Suprapubic skin (tissue), 4 donors: ENCODE results near the gene FUZ.

Experiments used
- CTCF ChIP-seq, 2 donors: fragments of 200-600 bp in 1 of 2; fragments of 450-650 bp in 1 of 2; sonication (generic) in 1 of 2; IDR thresholded peaks; one replicate each; pipeline ENCODE4 v1.5.1; 2016 to 2019; ENCODE audit warnings: antibody characterized with exemption in 2 of 2, mild to moderate bottlenecking in 1 of 2, moderate library complexity in 1 of 2
- EP300 ChIP-seq: sonication (generic); formaldehyde crosslinking; IDR thresholded peaks from one replicate; pipeline ENCODE4 v1.6.1; 2017; ENCODE audit warnings: antibody characterized with exemption
- POLR2A ChIP-seq, 2 donors: fragments of 450-650 bp; IDR thresholded peaks; one replicate each; pipeline ENCODE4 v1.6.1; 2017; ENCODE audit warnings: antibody characterized with exemption in 2 of 2, mild to moderate bottlenecking in 2 of 2, moderate library complexity in 2 of 2
- POLR2AphosphoS5 ChIP-seq, 3 donors: sonication (generic); formaldehyde crosslinking; IDR thresholded peaks; one replicate each; pipeline ENCODE4 v1.6.1; 2017; ENCODE audit warnings: antibody characterized with exemption in 3 of 3

GRCh38 chr19:49791776-49792445 lies 21.2 kb downstream of the FUZ start:
- TF ChIP-seq EP300 (no peak), POLR2AphosphoS5 (IDR thresholded peaks at IDR 0.05) (no peak), CTCF (IDR thresholded peaks at IDR 0.05) (no peak), POLR2A (IDR thresholded peaks at IDR 0.05) (no peak)
